Osteoblast (primary cell): Measurements from ENCODE around the gene TOM1L2. TPM values are rescaled to one million over a fixed set of nuclear protein-coding genes. Genes with fewer than 3 reads are reported as not detected.

Source experiments
- DNase-seq: peaks from one replicate; pipeline ENCODE4 v3.0.0; 2011; ENCODE audit warnings: low spot score, mixed read lengths; ENCODE audit not compliant: insufficient read length; ENCODE audit errors: missing footprints
- H2AFZ ChIP-seq: 2 replicates; pipeline ENCODE4 v1.6.0; 2011; ENCODE audit warnings: mild to moderate bottlenecking, low read length
- H3K27ac ChIP-seq: 2 replicates; pipeline ENCODE4 v1.5.1; 2011; ENCODE audit warnings: mild to moderate bottlenecking, low read depth, low read length, moderate library complexity
- H3K27me3 ChIP-seq: 2 replicates; pipeline ENCODE4 v1.6.0; 2012; ENCODE audit warnings: mild to moderate bottlenecking, control low read depth, inconsistent platforms, low read length, moderate library complexity; ENCODE audit not compliant: insufficient read depth
- H3K36me3 ChIP-seq: 2 replicates; pipeline ENCODE4 v1.5.1; 2011; ENCODE audit warnings: mild to moderate bottlenecking, low read length, control low read depth, moderate library complexity; ENCODE audit not compliant: insufficient read depth
- H3K4me1 ChIP-seq: 2 replicates; pipeline ENCODE4 v1.5.1; 2011; ENCODE audit warnings: mild to moderate bottlenecking, low read length, control low read depth, moderate library complexity; ENCODE audit not compliant: insufficient read depth
- H3K4me2 ChIP-seq: 2 replicates; pipeline ENCODE4 v1.6.0; 2011; ENCODE audit warnings: mild to moderate bottlenecking, low read length; ENCODE audit not compliant: insufficient read depth
- H3K4me3 ChIP-seq: fragments of 200-600 bp; sonication (generic); 3 replicates; pipeline ENCODE4 v1.5.1; 2012; ENCODE audit warnings: mild to moderate bottlenecking, low read length, inconsistent platforms; ENCODE audit not compliant: insufficient read depth
- H3K79me2 ChIP-seq: 2 replicates; pipeline ENCODE4 v1.6.0; 2012; ENCODE audit warnings: mild to moderate bottlenecking, low read length, control low read depth, inconsistent platforms; ENCODE audit not compliant: insufficient read depth
- H3K9me3 ChIP-seq: 2 replicates; pipeline ENCODE4 v1.5.1; 2011; ENCODE audit warnings: low read depth, low read length, control low read depth
- H4K20me1 ChIP-seq: 2 replicates; pipeline ENCODE4 v1.6.0; 2012; ENCODE audit warnings: mild to moderate bottlenecking, low read length, control low read depth; ENCODE audit not compliant: insufficient read depth
- total RNA-seq: library from RNA; depleted of rRNA; stranded (reverse); fragments of >200 nt; gene quantifications from 2 replicates; pipeline ENCODE4 v1.2.3, GENCODE V29; 2012
- TF ChIP-seq, protein P1 (sequence below): IDR thresholded peaks from 2 replicates; pipeline ENCODE4 v1.5.1; 2011; ENCODE audit warnings: mild to moderate bottlenecking, low read depth, low read length, moderate library complexity; ENCODE audit errors: extremely low read depth

Gene TOM1L2
- total RNA-seq, 1 donor: 38.7 TPM

DNA sequence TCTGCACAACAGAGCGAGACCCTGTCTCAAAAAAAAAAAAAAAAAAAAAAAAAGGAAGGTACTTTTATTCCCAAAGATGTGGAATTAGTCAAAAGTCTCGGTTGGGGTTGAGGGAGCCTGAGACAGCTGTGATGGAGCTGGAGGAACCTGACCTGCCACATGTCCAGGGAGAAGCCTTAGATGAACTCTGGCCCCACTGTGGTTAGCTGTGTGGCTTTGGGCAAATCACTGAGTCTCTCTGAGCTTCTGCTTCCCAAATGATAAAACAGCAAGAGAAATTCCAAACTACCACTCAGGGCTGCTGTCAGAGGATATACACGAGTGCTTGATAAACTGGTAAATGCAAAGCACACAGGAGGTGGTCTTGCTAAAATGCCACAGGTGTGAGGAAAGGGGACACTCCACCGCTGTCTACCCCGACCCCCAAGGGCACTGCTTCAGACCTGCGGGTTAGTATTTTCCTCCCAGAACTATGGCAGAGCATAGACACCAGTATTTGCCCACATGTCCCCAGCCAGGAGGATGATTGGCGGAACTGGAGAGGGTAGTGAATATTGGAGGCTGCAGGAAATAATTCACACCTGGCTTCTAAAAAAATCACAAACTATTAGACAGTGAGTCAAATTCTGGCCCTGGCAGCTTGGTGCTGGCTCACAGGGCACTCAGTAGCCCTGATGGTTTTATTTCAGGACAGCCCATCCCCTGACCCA is 15.1 kb upstream of the TOM1L2 start:
- no peak overlapping the region for H3K4me3 ChIP-seq
- H3K27ac ChIP-seq: no peak overlapping the region
- TF ChIP-seq, protein P1, sequence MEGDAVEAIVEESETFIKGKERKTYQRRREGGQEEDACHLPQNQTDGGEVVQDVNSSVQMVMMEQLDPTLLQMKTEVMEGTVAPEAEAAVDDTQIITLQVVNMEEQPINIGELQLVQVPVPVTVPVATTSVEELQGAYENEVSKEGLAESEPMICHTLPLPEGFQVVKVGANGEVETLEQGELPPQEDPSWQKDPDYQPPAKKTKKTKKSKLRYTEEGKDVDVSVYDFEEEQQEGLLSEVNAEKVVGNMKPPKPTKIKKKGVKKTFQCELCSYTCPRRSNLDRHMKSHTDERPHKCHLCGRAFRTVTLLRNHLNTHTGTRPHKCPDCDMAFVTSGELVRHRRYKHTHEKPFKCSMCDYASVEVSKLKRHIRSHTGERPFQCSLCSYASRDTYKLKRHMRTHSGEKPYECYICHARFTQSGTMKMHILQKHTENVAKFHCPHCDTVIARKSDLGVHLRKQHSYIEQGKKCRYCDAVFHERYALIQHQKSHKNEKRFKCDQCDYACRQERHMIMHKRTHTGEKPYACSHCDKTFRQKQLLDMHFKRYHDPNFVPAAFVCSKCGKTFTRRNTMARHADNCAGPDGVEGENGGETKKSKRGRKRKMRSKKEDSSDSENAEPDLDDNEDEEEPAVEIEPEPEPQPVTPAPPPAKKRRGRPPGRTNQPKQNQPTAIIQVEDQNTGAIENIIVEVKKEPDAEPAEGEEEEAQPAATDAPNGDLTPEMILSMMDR: no peak
- H3K79me2 ChIP-seq: no peaks in the 10 kb centered on the region
- H3K4me1 ChIP-seq: peaks cover 10% of the 10 kb centered on the region
- no peak overlapping the region for H3K4me2 ChIP-seq
- DNase-seq: no peak
- H4K20me1 ChIP-seq: no peaks in the 10 kb centered on the region
- H3K27me3 ChIP-seq: no peaks in the 10 kb centered on the region
- no peaks in the 10 kb centered on the region for H3K36me3 ChIP-seq
- no peak overlapping the region for H2AFZ ChIP-seq
- no peaks in the 10 kb centered on the region for H3K9me3 ChIP-seq

DNA sequence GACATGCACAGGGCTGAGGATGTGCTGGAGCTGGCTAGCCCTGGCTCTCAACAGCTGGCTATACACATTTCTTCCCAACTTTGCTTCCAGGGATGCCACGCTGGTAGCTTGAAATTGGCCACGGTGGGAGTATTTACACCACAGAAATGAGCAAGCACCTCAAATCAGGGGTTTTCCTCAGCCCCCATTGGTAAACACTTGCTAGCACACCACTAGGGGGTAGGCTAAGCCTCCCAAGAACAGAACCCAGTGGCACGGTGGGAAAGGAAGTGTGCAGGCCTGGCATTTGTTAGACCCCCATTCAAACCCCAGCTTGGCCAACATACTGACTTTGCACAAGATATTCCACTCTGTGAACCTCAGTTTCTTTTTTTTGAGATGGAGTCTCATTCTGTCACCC is 13.4 kb upstream of the TOM1L2 start:
- Histone ChIP-seq H3K4me3 (no peak overlapping the region), H3K27ac (no peak overlapping the region), H4K20me1 (no peaks in the 10 kb centered on the region), H3K9me3 (no peaks in the 10 kb centered on the region), H2AFZ (no peak overlapping the region), H3K27me3 (no peaks in the 10 kb centered on the region), H3K4me1 (peaks cover 7% of the 10 kb centered on the region), H3K79me2 (no peaks in the 10 kb centered on the region), H3K4me2 (no peak overlapping the region), H3K36me3 (no peaks in the 10 kb centered on the region)
- TF ChIP-seq, protein P1: peak; percentile 44
- no peak for DNase-seq

- DNase-seq: no peak
- H2AFZ ChIP-seq: no peak overlapping the region
- peaks cover 3% of the 10 kb centered on the region for H3K4me1 ChIP-seq
Observed at GRCh38 chr17:17985153-17985552, 13.0 kb upstream of the TOM1L2 start.

DNA sequence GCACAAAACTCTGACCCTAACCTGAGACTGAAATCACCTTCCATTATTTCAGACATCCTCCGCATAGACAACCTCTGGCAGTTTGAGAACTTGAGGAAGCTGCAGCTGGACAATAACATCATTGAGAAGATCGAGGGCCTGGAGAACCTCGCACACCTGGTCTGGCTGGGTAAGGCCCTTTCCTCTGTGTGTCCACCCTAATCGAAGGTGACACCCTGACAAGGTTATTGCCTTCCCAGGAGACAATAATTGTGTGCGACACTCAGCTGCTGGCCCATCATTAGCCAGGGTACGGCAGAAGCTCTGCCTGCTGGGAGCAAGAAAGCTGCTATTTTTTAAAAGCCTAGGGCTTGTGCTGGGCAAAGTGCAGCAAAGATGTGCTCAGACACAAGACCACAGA is 11.6 kb upstream of the TOM1L2 start:
- no peaks in the 10 kb centered on the region for H3K27me3 ChIP-seq

More at GRCh38 chr17:17985153-17985552, 13.0 kb upstream of the TOM1L2 start:
- TF ChIP-seq, protein P1: no peak
- H3K27me3 ChIP-seq: no peaks in the 10 kb centered on the region
- no peak overlapping the region for H3K4me3 ChIP-seq
- H4K20me1 ChIP-seq: no peaks in the 10 kb centered on the region
- no peaks in the 10 kb centered on the region for H3K79me2 ChIP-seq
- no peak overlapping the region for H3K4me2 ChIP-seq
- H3K9me3 ChIP-seq: no peaks in the 10 kb centered on the region
- no peaks in the 10 kb centered on the region for H3K36me3 ChIP-seq
- no peak overlapping the region for H3K27ac ChIP-seq

More for the DNA sequence above, 11.6 kb upstream of the TOM1L2 start:
- Histone ChIP-seq H3K79me2 (no peaks in the 10 kb centered on the region), H2AFZ (no peak overlapping the region), H3K4me2 (no peak overlapping the region), H3K9me3 (no peaks in the 10 kb centered on the region), H3K27ac (no peak overlapping the region), H3K4me1 (no peaks in the 10 kb centered on the region), H3K4me3 (no peak overlapping the region), H3K36me3 (no peaks in the 10 kb centered on the region), H4K20me1 (no peaks in the 10 kb centered on the region)
- TF ChIP-seq, protein P1: no peak
- no peak for DNase-seq
